PC-9 (cell line): Measurements from ENCODE around the gene CAMKMT.

Experiments used
- CTCF ChIP-seq: fragments of 200-600 bp; sonication (generic); conservative IDR thresholded peaks from 2 replicates; pipeline ENCODE4 v1.6.1; 2017; ENCODE audit warnings: mixed run types, antibody characterized with exemption, mild to moderate bottlenecking, moderate library complexity
- EZH2 ChIP-seq: fragments of 200-600 bp; sonication (generic); IDR thresholded peaks from 2 replicates; pipeline ENCODE4 v1.8.0; 2017; ENCODE audit warnings: antibody characterized with exemption, low read depth

GRCh38 chr2:44532031-44532430 is 170.3 kb downstream of the CAMKMT start:
- TF ChIP-seq CTCF (no peak), EZH2 (no peak)
